HepG2 (cell line): ENCODE measurements around the gene HPD. TPM values are rescaled to one million over a fixed set of nuclear protein-coding genes. Genes with fewer than 3 reads are reported as not detected.

Experiments
- CENPX ChIP-seq: sonication (generic); formaldehyde crosslinking; IDR thresholded peaks from 2 replicates; pipeline ENCODE4 v1.9.0; 2021; ENCODE audit warnings: mild to moderate bottlenecking, missing genetic modification reagents, moderate library complexity
- GPN1 ChIP-seq: sonication (generic); formaldehyde crosslinking; IDR thresholded peaks from 2 replicates; pipeline ENCODE4 v1.5.1; 2020; ENCODE audit warnings: missing genetic modification reagents, borderline replicate concordance
- HNRNPL ChIP-seq: fragments of 200-400 bp; formaldehyde crosslinking; IDR thresholded peaks from 2 replicates; pipeline ENCODE4 v1.6.1; 2017; ENCODE audit warnings: mild to moderate bottlenecking, low read depth, low read length
- MAZ ChIP-seq, 2 experiments: sonication (generic) in 1 of 2; formaldehyde crosslinking in 1 of 2; IDR thresholded peaks; 2 replicates each; pipeline versions ENCODE4 v1.5.0 to v1.6.1; 2012 to 2020; ENCODE audit warnings: low read depth in 2 of 2, mild to moderate bottlenecking in 2 of 2, borderline replicate concordance in 1 of 2, improper control_type of control experiment in 1 of 2, low read length in 1 of 2, missing genetic modification reagents in 1 of 2, moderate library complexity in 1 of 2
- RFX1 ChIP-seq: fragments of 450-650 bp; IDR thresholded peaks from 2 replicates; pipeline ENCODE4 v1.6.1; 2017
- SNAPC5 ChIP-seq: sonication (generic); formaldehyde crosslinking; IDR thresholded peaks from 2 replicates; pipeline ENCODE4 v1.8.1; 2023; ENCODE audit warnings: mild to moderate bottlenecking, missing genetic modification reagents, borderline replicate concordance
- SP4 ChIP-seq: sonication (generic); formaldehyde crosslinking; IDR thresholded peaks from 2 replicates; pipeline ENCODE4 v1.8.1; 2023; ENCODE audit warnings: mild to moderate bottlenecking, missing genetic modification reagents
- TBX3 ChIP-seq: fragments of 450-650 bp; IDR thresholded peaks from 2 replicates; pipeline ENCODE4 v1.6.1; 2017; ENCODE audit warnings: antibody characterized with exemption, mild to moderate bottlenecking, inconsistent platforms, borderline replicate concordance
- THYN1 ChIP-seq: sonication (generic); formaldehyde crosslinking; IDR thresholded peaks from 2 replicates; pipeline ENCODE4 v1.8.1; 2023; ENCODE audit warnings: low read depth, mild to moderate bottlenecking, moderate library complexity, missing genetic modification reagents, borderline replicate concordance
- ZBTB44 ChIP-seq: sonication (generic); formaldehyde crosslinking; IDR thresholded peaks from 2 replicates; pipeline ENCODE4 v1.4.0; 2020; ENCODE audit warnings: missing genetic modification reagents
- ZFP62 ChIP-seq: sonication (generic); formaldehyde crosslinking; IDR thresholded peaks from 2 replicates; pipeline ENCODE4 v1.4.0; 2020; ENCODE audit warnings: missing genetic modification reagents
- ZNF414 ChIP-seq: sonication (generic); formaldehyde crosslinking; IDR thresholded peaks from 2 replicates; pipeline ENCODE4 v1.5.0; 2020; ENCODE audit warnings: missing genetic modification reagents
- ZNF503 ChIP-seq: sonication (generic); formaldehyde crosslinking; IDR thresholded peaks from 2 replicates; pipeline ENCODE4 v1.4.0; 2020; ENCODE audit warnings: missing genetic modification reagents
- ZNF589 ChIP-seq: sonication (generic); formaldehyde crosslinking; conservative IDR thresholded peaks from 2 replicates; pipeline ENCODE4 v1.8.0; 2022; ENCODE audit warnings: mild to moderate bottlenecking, moderate library complexity, missing genetic modification reagents
- ZNF83 ChIP-seq: sonication (generic); formaldehyde crosslinking; IDR thresholded peaks from 2 replicates; pipeline ENCODE4 v1.4.0; 2020; ENCODE audit warnings: missing genetic modification reagents, mild to moderate bottlenecking, borderline replicate concordance
- ZSCAN29 ChIP-seq: sonication (generic); formaldehyde crosslinking; conservative IDR thresholded peaks from 2 replicates; pipeline ENCODE4 v1.4.0; 2020; ENCODE audit warnings: mild to moderate bottlenecking, missing genetic modification reagents
- polyA plus RNA-seq, 8 experiments: library from polyadenylated mRNA; depleted of rRNA in 3 of 8; stranded (reverse) in 7 of 8; unstranded in 1 of 8; fragments of >200 nt; fragmentation: Illumina TruSeq in 4 of 8; extraction: Trizol in 4 of 8; gene quantifications; 2 replicates each; pipeline versions ENCODE4 v1.2.1 to v1.2.3, GENCODE V29; 2011 to 2016; ENCODE audit warnings: low read depth in 4 of 8, missing spikeins in 1 of 8, mixed read lengths in 1 of 8; ENCODE audit not compliant: insufficient read depth in 1 of 8
- total RNA-seq, 5 experiments: library from RNA; depleted of rRNA; stranded (reverse); fragments of >200 nt; fragmentation: Illumina TruSeq; extraction: Trizol; gene quantifications; 2 replicates each; pipeline ENCODE4 v1.2.3, GENCODE V29; 2016; ENCODE audit warnings: low read depth in 1 of 5
- TF ChIP-seq, protein P1 (sequence below): sonication (generic); formaldehyde crosslinking; IDR thresholded peaks from 2 replicates; pipeline ENCODE4 v1.9.0; 2021; ENCODE audit warnings: missing genetic modification reagents, borderline replicate concordance
- TF ChIP-seq, protein P2 (sequence below): IDR thresholded peaks from 2 replicates; pipeline ENCODE4 v1.4.0; 2020; ENCODE audit warnings: mild to moderate bottlenecking, missing genetic modification reagents

Gene HPD
- total and polyA plus RNA-seq, 2 of the 13 experiments (the other 11 are each of a cell fraction or from before 2014, with no cell fraction given): 120 to 195 TPM

DNA sequence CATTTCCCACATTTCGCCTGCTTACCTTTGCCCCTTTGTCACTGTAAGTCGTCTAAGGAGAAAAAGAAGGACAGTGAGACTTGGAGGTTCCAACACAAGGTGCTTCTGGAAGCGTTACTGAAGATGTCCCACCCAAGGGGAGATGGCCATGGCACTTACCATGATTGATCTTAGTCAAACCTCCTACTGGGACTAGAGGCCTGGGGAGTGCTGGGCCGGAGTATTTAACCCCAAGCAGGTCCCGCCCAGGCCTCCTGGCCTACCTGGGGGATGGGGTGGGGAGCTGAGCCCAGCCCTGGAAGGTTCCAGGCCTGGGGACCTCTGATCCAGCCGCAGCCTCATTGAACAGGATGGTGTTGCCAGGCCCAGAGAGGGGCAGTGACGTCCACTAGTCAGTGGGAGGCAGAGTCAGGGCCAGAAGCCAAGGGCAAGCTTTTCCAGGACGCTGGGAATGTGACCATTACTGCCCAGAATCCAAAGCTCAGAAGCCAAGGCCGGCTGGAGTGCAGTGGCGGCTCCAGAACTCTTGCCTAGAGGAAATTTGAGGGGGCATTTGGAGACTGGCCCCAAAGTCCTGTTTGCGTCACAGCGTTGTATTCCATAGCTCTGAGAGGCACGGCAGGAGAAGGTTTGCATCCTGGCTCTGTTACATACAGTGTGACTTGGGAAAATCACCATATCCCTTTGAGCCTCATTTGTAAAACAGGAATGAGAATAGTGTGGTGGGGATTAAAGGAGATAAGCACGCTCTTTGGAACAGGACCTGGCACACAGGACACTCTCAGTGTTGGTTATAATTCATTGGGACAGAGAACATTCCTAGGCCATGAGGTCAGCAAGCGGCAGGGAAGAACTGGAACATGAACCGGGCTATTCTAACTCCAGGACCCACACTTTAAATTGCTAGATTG is at the start of gene HPD (continued):
- TF ChIP-seq, protein P1, sequence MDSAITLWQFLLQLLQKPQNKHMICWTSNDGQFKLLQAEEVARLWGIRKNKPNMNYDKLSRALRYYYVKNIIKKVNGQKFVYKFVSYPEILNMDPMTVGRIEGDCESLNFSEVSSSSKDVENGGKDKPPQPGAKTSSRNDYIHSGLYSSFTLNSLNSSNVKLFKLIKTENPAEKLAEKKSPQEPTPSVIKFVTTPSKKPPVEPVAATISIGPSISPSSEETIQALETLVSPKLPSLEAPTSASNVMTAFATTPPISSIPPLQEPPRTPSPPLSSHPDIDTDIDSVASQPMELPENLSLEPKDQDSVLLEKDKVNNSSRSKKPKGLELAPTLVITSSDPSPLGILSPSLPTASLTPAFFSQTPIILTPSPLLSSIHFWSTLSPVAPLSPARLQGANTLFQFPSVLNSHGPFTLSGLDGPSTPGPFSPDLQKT (CRISPR knock-in tag): no peak
- TF ChIP-seq ZNF414 (peak; percentile 56; the same call in 1 of the 2 replicates), SNAPC5 (CRISPR knock-in tag) (no peak), HNRNPL (peak; percentile 71; the same call in 1 of the 2 replicates), ZBTB44 (CRISPR knock-in tag) (no peak), GPN1 (CRISPR knock-in tag) (no peak), CENPX (no peak), ZNF503 (CRISPR knock-in tag) (no peak), ZNF589 (CRISPR knock-in tag) (0 out of 2 replicates have a peak, but pooled peaks have one; percentile 42), SP4 (CRISPR knock-in tag) (no peak), MAZ (IDR thresholded peaks at IDR 0.05; ENCODE audit: borderline replicate concordance, low read depth, low read length) (no peak), MAZ (CRISPR knock-in tag; IDR thresholded peaks at IDR 0.05; ENCODE audit: low read depth) (peak; percentile 45; the same call in 1 of the 2 replicates), ZFP62 (CRISPR knock-in tag) (no peak), THYN1 (CRISPR knock-in tag) (no peak), ZNF83 (CRISPR knock-in tag) (no peak), ZSCAN29 (CRISPR knock-in tag) (no peak), TBX3 (no peak), RFX1 (no peak)
- TF ChIP-seq, protein P2, sequence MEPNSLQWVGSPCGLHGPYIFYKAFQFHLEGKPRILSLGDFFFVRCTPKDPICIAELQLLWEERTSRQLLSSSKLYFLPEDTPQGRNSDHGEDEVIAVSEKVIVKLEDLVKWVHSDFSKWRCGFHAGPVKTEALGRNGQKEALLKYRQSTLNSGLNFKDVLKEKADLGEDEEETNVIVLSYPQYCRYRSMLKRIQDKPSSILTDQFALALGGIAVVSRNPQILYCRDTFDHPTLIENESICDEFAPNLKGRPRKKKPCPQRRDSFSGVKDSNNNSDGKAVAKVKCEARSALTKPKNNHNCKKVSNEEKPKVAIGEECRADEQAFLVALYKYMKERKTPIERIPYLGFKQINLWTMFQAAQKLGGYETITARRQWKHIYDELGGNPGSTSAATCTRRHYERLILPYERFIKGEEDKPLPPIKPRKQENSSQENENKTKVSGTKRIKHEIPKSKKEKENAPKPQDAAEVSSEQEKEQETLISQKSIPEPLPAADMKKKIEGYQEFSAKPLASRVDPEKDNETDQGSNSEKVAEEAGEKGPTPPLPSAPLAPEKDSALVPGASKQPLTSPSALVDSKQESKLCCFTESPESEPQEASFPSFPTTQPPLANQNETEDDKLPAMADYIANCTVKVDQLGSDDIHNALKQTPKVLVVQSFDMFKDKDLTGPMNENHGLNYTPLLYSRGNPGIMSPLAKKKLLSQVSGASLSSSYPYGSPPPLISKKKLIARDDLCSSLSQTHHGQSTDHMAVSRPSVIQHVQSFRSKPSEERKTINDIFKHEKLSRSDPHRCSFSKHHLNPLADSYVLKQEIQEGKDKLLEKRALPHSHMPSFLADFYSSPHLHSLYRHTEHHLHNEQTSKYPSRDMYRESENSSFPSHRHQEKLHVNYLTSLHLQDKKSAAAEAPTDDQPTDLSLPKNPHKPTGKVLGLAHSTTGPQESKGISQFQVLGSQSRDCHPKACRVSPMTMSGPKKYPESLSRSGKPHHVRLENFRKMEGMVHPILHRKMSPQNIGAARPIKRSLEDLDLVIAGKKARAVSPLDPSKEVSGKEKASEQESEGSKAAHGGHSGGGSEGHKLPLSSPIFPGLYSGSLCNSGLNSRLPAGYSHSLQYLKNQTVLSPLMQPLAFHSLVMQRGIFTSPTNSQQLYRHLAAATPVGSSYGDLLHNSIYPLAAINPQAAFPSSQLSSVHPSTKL (CRISPR knock-in tag): peak; percentile 24; the same call in 1 of the 2 replicates
